HG02798 (cell line): ENCODE data around the gene TXNDC9.
"Not testable (repeated sequence)": the region's sequence is repeated elsewhere in the genome, so short reads cannot be mapped to it uniquely, and the experiment has no call there.

Experiments
- ATAC-seq: cut with Tn5 transposase; IDR thresholded peaks from one replicate; pipeline ENCODE4 v1.9.1; 2021; ENCODE audit warnings: mild to moderate bottlenecking; ENCODE audit not compliant: unreplicated experiment, poor library complexity

The TXNDC9 gene, protein sequence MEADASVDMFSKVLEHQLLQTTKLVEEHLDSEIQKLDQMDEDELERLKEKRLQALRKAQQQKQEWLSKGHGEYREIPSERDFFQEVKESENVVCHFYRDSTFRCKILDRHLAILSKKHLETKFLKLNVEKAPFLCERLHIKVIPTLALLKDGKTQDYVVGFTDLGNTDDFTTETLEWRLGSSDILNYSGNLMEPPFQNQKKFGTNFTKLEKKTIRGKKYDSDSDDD

DNA sequence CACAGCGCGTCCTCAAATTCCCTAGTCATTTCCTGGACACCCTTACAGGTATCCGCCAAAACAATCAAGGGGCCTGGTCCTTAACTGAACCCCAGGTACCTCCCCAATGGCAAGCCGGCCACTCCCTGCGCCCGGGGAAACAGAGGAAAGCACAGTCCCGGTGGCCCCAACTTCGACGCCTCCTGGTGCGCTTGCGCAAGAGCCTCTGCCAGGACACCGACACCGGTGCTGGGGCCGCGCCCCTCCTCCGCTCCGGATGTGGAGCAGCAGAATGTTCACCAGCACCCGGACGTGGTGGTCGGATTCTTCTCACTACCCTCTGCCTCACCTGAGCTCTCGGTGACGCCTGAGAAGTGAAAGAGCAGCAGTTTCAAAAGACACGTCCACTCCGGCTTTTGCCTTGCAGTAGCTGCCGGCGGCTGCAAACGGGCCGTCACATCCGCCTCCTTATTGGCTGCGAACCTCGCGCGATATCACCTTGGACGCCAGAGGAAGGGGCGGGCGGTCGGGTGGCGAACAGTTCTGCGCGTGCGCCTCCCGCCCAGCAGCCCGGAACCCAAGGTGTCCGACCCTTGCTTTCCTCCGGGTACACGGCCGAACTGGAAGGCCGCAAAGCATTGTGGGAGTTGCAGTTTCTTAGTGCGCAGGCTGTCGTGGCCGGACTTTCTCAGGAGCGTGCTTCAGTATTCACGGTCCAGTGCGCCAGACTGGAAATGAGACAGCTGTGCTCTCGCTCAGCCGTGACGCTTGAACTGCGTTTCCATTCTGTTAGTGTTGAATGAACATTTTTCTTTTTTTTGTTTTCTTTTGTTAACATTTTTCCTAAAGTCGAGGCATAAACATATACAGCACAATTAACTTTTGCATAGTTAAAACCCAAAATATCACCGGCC is at the start of gene TXNDC9:
Gene TXNDC9 (minus strand): TSS at position 423 of the 893 bp plus-strand sequence. CDS start 3,123 bp downstream, outside the sequence.
- ATAC-seq: peak; percentile 82

GRCh38 chr2:99382143-99382542 is 46.0 kb upstream of the TXNDC9 start:
- ATAC-seq: no peak

GRCh38 chr2:99380376-99381010 is 44.4 kb upstream of the TXNDC9 start:
- no peak for ATAC-seq

GRCh38 chr2:99377879-99378278 is 41.7 kb upstream of the TXNDC9 start:
- peak; percentile 57 for ATAC-seq

DNA sequence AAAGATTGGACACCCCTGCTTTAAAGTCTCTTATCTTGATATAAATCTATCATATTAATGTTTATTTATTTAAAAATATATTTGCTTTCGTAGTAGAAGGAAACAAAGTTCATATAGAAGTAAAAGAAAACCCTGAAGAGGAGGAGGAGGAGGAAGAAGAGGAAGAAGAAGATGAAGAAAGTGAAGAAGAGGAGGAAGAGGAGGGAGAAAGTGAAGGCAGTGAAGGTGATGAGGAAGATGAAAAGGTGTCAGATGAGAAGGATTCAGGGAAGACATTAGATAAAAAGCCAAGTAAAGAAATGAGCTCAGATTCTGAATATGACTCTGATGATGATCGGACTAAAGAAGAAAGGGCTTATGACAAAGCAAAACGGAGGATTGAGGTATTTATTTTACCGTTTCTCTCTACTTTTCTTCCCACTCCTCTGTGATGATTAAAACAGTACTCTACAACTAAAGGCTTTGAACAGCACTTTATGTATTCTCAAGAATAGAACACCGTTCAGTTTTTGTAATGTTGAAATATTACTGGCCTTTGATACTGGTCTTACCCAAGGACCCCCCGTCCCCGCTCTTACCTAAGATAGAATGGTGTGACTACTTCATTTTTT is 40.2 kb upstream of the TXNDC9 start:
- ATAC-seq: no peak

DNA sequence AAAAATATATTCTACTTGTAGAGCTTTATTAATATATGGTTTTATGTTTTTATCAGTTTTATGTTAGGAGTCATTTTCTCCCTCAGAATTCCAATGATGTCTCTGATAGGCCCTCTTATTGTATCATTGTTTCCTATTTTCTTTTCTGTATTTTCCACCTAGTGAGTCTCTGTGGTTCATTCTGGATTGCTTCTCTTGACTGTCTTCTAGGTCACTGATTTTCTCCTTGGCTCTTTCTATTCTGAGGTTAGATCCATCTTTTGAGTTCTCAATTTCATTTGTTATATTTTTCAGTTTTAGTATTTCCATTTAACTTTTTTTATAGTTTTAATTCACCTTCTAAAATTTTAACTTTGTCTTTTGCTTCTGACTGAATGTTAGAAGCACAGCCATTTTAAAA is 38.6 kb upstream of the TXNDC9 start:
- ATAC-seq: no peak

DNA sequence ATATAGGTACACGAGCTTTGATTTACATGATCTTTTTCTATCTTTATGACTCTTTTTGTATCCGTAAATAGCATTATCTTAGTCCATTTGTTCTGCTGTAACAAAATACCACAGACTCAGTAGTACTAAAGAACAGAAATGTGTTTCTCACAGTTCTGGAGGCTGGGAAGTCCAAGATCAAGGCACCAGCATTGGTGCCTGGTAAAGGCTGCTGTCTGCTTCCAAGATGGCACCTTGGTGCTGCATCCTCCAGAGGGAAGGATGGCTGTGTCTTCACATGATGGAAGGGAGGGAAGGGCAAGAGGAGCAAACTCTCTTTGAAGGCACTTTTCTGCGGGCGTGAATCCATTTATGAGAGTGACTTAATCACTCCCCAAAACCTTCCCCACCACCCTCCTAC is 37.0 kb upstream of the TXNDC9 start:
- no peak for ATAC-seq

DNA sequence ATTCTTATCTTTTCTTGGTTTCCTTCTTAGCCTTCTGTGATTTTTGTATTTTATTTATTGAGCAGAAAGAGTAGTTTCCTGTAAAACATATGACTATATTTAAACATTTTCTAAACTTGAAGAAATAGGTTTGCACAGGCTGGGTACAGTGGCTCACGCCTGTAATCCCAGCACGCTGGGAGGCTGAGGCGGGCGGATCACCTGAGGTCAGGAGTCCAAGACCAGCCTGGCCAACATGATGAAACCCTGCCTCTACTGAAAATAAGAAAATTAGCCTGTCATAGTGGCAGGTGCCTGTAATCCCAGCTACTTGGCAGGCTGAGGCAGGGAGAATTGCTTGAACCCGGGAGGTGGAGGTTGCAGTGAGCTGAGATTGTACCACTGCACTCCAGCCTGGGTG is 32.7 kb upstream of the TXNDC9 start:
- not testable (repeated sequence) for ATAC-seq

GRCh38 chr2:99365661-99366060 is 29.5 kb upstream of the TXNDC9 start:
- no peak for ATAC-seq

DNA sequence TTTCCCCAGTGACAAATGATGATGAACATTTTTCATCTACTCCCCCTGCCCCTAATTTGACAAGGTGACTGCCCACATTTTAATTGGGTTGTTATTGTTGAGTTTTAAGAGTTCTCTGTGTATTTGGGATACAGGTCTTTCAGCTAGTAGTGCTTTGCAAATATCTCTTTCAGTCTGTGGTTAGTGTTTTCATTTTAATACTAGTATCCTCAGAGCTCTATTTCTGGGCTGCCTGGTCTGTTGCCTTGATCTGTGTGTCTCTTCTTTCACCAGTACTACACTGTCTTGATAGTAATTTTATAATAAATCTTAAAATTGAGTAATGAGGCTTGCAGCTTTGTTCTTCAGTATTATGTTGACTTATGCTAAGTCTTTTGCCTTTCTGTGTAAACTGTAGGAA is 20.7 kb upstream of the TXNDC9 start:
- ATAC-seq: peak; percentile 65

- ATAC-seq: not testable (repeated sequence)
These were observed 18.7 kb upstream of the TXNDC9 start for GRCh38 chr2:99354825-99355224.

- no peak for ATAC-seq
These were observed 17.9 kb upstream of the TXNDC9 start for GRCh38 chr2:99354070-99354469.

- ATAC-seq: no peak
These were observed 14.1 kb upstream of the TXNDC9 start for GRCh38 chr2:99350194-99350593.

DNA sequence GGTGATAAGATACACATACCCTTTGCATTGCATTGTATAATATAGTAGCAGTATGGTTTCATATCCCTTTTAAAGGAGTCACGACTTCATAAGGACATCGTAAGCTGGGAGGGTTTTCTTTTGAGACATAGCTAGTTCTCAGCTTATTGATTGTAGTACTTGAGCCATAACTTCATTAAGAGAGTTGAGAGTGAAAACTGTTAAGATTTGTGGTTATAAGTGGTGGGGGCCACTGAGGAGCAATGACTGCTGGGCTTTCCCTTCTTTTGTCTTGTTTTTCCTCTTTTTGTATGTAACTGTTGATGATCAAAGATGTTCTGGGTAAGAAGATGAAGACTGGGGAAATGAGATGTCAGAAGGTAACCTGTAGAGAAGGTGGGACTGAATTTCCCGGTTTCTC is 12.0 kb upstream of the TXNDC9 start:
- ATAC-seq: no peak

DNA sequence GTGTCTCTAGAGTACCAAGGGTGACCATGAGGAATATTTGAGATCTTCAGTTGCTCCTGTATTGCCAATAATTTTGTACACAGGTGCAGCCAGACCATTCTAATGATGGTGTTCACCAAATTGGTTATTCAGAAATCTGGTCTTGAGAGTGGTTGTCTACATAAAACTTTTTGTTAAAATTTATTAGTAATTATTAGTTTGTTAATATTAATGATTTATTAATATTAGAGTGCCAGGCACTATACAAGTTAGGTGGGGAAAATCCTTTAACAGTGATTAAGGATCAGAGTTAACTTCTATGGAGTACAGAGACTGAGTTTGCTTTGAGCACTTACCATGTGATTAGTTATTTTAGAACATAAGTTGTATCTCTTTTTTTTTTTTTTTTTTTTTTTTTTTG is 10.1 kb upstream of the TXNDC9 start:
- no peak for ATAC-seq

DNA sequence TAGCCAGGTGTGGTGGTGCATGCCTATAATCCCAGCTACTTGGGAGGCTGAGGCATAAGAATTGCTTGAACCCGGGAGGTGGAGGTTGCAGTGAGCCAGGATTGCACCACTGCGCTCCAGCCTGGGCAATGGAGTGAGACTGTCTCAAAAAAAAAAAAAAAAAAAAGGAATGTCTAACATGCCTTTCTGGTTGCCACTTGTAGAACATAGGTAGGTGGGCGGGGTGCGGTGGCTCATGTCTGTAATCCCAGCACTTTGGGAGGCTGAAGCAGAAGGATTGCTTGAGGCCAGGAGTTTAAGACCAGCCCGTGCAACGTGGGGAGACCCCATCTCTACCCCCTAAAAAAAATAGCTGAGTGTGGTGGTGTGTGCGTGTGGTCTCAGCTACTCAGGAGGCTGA is 9.3 kb upstream of the TXNDC9 start:
- ATAC-seq: not testable (repeated sequence)

- ATAC-seq: no peak
These were observed 6.4 kb upstream of the TXNDC9 start for GRCh38 chr2:99342536-99342935.

DNA sequence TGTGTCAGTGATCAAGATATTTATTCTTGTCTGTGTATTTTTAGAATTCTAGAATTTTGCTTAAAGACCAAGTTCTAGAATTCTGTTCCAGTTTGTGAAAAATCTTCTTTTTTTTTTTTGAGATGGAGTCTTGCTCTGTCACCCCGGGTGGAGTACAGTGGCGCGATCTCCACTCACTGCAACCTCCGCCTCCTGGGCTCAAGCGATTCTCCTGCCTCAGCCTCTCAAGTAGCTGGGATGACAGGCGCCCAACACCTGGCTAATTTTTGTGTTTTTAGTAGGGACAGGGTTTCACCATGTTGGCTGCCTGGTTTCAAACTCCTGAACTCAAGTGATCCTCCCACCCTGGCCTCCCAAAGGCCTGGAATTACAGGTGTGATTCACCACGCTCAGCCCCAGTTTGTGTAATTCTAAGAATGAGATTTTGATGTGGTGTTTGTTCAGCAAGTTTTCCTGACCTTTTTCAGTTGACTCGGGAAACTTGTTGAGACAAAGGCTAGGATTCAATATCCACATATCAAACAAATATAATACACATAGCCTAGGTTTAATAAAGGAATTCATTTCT is 4.6 kb upstream of the TXNDC9 start:
- ATAC-seq: no peak

DNA sequence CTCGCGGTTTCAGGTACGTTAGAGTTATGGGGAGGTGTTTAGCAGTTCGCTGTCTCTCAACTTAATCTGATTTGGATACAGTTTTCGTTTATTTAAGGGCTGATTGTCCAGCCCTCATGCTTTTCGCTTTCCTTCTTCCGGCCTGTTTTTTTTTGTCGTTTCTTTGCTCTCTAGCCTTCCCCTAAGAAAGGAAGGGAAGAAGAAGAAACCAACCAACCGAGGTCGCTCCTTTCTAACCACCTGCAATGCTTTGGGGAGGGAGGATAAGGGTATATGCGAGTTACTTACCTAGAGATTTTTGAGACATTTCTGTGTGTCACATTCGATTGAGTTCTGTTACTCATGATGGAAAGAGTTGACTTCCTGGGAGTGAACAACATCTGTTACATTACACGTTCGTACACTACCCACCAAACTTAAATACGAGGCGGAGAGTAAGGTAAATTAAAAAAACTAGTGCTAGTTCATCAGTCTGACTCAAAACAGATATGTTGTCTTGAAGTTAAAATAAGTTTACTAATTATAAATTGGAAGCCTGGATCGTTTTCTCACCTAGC is 2.0 kb upstream of the TXNDC9 start:
- no peak for ATAC-seq
